Stimulated activated CD8-positive, alpha-beta memory T cell treated with anti-CD3 and anti-CD28 coated beads, Interleukin-2, amount 100 ng/mL, for 48 hours (primary cell): ENCODE results near the gene COG7.
"Not testable (repeated sequence)": the region's sequence is repeated elsewhere in the genome, so short reads cannot be mapped to it uniquely, and the experiment has no call there.

Source experiments
- DNase-seq, 2 donors: peaks; one replicate each; pipeline ENCODE4 v3.0.0-alpha.2; 2020; ENCODE audit warnings: low read depth in 2 of 2

The COG7 gene

DNA sequence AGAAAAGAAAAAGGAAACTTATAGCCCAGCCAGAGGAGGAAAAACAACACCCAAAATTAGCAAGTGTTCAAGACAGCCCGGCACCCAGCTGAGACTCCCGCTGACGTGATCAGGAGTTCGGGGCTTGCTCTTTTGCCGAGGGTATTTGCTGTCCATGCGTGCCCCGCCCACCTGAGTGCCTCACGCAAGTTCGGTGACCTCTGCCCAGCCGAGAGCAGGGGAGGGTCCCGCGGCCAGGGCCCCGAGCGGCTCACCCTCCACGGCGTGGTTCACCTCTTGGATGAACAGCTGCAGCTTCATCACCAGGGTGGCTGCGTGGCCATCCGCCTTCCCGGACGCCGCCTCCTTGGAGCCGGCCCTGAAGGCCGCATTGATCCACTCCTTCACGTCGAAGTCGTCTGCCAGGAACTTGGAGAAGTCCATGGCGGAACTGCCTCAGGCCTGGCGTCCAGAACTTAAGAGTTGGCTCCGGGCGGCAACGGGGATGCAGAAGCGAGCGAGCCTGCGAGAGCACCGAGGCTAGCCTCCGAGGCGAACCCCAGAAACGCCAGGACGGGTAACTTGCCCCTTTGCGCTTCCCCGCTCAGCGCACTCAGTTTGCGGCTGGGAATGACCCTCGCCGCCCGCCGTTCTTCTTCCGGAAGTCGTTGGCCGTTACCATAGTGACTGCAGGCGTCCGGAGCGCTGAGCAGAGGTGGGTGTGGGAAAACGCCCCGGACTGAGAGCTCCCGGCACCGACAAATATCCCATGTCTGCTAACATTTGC, at the start of gene COG7:
Gene COG7, minus strand, starts transcription at position 618 of the 766 bp plus-strand sequence. Its CDS starts 195 bp downstream, at position 423.
- peak; percentile 79 to 83 for DNase-seq

GRCh38 chr16:23502466-23502865, 49.5 kb upstream of the COG7 start:
- no peak for DNase-seq

DNA sequence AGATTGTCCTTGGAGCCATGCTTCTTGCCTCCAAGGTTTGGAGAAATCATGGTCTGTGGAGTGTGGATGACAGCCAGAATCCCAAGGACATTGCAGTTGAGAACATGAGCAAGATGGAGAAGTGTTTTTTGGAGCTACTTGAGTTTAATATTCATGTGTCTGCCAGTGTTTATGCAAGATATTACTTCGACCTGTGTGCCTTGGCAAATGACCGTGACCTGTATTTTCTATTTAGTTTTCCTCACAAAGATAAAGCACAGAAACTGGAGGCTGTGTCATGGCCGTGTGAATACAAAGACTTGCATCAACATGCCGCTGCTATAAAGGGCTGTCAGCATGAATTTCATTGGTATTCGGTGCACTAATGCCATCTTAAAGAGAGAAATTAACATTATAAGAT, 48.3 kb upstream of the COG7 start:
- no peak for DNase-seq

DNA sequence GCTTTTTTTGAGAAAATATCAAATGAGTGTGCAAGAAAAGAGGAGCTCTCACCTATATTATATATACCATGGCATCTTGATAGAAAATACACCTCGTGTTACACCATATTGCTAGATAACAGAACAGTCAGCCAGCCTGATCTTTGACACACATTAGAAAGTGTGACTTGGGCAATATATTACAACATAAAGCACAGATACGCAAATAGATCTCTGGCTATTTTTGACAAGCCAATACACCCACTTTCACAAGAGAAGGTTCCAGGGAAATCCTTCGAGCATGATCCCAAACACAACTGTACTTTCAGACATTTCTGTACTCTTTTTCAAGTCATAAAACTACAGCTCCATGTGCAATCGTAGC, 47.9 kb upstream of the COG7 start:
- no peak for DNase-seq

- DNase-seq, result no peak
Measured at GRCh38 chr16:23500212-23500861, 47.3 kb upstream of the COG7 start.

- DNase-seq, result no peak
Measured at GRCh38 chr16:23499801-23500200, 46.8 kb upstream of the COG7 start.

DNA sequence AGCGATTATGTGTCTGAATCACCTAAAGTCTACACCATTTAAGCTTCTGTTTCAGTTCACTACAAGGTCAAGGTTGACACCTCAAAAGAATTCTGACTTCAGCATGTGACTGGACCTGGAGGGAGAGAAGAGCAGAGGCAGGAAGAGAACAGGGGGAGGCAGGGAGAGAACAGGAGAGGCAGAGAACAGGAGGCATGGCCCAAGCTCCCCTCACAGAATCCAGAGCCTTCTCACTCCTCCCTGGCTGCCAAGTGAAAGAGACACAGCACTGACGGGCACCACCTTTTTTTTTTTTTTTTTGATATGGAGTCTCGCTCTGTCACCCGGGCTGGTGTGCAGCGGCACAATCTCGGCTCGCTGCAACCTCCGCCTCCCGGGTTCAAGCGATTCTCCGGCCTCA, 45.9 kb upstream of the COG7 start:
- no peak for DNase-seq

DNA sequence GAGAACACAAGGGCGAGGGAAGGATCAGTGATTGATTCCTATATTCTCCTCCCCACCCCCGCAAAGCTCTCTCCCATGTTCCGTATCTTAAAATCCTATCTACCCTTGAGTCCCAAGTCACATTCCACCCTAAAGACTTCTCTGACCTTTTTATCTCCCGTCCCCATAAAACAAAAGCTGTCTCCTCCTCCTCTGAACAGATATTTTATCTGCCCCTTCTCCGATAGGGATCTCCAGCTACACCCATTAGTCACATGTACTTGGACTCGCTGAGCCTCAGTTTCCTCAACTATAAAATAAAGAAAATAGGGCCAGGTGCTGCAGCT, 44.5 kb upstream of the COG7 start:
- no peak for DNase-seq

DNA sequence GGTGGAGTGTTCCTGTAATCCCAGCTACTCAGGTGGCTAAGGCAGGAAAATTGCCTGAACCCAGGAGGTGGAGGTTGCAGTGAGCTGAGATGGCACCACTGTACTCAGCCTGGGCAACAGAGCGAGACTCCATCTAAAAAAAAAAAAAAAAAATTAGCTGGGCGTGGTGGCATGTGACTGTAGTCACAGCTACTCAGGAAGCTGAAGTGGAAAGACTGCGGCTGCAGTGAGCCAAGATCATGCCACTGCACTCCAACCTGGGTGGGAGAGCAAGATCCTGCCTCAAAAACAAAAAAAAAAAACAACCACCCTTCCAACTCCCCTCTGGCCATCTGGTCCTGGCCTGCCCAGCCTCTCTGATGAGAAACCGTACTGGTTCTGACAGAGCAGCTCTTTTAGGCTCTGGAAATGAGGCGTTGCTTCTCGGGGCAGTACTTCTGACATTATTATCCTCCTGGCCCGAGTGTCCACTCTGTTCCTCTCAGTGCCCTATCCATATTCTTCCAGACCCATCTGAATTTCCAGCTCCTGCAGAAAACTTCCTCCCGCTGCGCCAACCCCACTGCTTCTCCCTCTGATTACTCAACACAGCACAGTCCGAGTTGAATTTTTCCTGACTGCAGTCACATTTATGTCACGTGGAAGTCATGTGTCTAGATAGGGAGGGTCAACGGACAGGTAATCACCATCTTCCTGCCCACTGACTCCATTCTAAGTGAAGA, 44.0 kb upstream of the COG7 start:
- no peak for DNase-seq

DNA sequence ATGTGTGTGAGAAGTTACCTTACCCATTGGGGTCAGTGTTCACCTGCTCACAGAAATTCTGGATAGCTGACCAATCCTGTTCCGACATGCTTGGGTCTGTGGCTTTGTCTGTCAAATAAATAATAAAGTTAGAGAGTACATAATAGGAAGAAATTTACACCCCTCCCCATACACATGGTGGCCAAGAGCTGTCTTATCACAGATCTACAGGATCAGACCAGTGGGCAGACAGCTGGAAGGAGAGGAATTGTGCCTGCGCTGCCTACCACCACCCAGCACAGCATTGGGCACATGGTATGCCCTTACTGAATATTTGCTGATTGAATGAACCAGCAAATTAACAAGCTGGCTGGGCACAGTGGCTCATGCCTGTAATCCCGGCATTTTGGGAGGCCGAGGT, 42.7 kb upstream of the COG7 start:
- DNase-seq, result no peak

DNA sequence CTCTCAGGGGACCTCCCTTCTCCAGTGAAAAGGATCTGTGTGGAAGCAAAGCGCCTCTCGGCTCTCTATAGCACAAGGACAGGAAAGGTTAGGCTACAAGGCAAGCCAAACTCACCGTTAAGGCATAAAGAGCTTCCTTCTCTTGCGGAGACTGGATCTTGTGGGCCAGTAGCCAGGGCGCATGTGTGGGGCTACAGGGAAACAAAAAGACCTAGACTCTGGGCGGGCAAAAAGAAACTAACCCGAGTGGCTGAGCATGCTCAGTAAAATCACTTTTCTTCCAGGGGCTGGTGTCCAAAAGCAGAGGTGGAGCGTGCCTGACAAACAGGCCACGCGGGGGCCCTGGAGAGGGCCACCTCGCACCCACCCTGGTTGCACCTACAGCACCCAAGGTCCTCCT, 41.2 kb upstream of the COG7 start:
- no peak for DNase-seq

- DNase-seq, result no peak
Measured at GRCh38 chr16:23491490-23492391, 38.8 kb upstream of the COG7 start.

GRCh38 chr16:23486480-23486879, 33.5 kb upstream of the COG7 start:
- no peak for DNase-seq

DNA sequence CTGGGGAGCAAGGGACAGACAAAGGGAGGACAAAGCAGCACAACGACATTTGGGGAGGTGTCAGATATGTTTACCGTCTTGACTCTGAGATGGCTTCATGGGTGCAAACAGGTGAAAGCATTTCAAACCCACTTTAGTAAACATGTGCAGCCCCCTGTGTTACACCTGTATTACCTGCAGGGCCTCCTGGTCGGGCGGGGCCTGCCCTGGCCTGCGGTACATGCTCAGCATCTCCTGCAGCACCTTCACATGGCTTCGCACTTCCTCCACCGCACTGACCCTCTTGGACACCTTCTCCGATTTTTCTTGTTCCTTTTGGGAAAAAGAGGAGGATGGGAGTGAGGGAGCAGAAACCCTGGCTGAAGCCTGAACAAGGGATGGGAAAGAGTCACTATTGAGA, 32.9 kb upstream of the COG7 start:
- DNase-seq, result no peak

DNA sequence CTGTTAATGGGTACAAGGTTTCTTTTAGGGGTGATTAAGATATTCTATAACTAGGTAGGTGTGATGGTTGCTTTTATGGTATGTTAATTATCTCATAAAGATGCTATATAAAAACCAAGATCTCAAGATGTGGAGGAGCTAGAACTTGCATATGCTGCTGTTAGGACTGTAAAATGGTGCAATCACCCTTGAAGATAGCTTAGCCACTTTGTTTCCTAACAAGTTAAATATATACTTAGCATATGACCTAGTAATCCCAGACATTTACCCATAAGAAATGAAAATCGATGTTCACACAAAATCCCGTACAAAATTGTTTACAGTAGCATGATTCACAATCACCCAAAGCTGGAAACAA, 32.2 kb upstream of the COG7 start:
- DNase-seq, result no peak

DNA sequence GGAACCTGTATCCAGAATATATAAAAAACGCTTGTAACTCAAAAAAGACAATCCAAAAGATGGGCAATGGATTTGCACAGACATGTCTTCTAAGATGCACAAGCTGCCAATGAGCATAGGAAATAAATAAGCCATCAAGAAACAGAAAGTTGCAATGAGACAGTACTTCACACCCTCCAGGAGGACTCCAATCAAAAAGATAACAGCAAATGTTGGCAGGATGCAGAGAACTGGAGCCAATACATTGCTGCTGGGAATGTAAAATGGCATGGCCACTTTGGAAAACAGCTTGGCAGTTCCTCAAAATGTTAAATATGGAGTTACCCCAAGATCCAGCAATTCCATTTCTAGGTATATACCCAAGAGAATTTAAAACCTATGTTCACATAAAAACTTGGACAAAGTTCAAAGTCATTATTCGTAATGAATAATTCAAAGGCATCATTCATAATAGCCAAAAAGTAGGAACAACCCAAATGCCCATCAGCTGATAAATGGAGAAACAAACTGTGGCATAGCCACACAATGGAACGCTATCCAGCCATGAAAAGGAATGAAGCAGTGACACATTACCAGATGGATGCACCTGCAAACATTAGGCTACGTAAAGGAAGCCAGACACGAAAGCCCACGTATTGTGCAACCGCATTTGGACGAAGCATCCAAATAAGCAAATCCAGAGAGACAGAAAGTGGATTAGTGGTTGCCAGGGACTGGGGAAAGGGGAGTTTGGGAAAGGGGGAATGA, 31.7 kb upstream of the COG7 start:
- no peak for DNase-seq

- not testable (repeated sequence) for DNase-seq
Measured at GRCh38 chr16:23483492-23483891, 30.5 kb upstream of the COG7 start.

DNA sequence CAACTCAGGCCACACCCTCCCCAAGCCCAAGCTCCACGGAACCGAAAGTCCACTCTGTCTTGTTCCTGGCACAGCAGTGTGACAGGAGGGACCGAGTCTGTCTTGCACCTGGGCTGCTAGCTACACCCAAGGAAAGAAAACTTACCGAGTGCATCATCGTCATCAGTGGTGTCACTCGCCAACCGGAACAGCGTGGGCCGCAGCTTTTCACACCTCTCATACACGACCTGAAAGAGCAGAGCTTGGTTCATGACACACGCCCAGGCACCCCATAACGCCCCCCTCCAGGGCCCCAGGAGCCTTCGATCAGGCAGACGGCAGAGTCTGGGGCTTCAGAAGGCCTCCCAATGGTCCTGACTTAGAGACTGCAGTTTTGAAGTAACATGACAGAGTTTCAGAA, 29.8 kb upstream of the COG7 start:
- DNase-seq, result no peak

GRCh38 chr16:23480257-23480656, 27.3 kb upstream of the COG7 start:
- DNase-seq, result no peak

DNA sequence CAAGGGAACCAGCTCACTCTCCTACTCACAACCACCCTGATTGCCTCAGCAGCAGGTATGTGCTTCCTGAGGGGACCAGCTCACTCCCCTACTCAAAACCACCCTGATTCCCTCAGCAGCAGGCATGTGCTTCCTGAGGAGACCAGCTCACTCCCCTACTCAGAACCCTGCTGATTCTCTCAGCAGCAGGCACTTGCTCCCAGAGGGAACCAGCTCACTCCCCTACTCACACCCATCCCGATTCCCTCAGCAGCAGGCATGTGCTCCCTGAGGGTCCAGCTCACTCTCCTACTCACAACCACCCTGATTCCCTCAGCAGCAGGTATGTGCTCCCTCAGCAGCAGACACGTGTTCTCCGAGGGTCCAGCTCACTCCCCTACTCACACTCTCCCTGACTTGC, 26.1 kb upstream of the COG7 start:
- no peak for DNase-seq

GRCh38 chr16:23478566-23478965, 25.6 kb upstream of the COG7 start:
- no peak for DNase-seq
